H4 (cell line): Measurements from ENCODE around the gene ST6GALNAC2. TPM values are rescaled to one million over a fixed set of nuclear protein-coding genes. Genes with fewer than 3 reads are reported as not detected.
A peak's percentile ranks its signal among the peaks of the same experiment; 100 is the strongest.
"Not testable (repeated sequence)": the region's sequence is repeated elsewhere in the genome, so short reads cannot be mapped to it uniquely, and the experiment has no call there.

ENCODE experiments used
- DNase-seq: peaks from one replicate; pipeline ENCODE4 v3.0.0-alpha.2; 2015; ENCODE audit warnings: low spot score
- total RNA-seq: library from RNA; depleted of rRNA; stranded (reverse); fragments of >200 nt; shearing (Covaris generic); gene quantifications from 2 replicates; pipeline ENCODE4 v1.2.3, GENCODE V29; 2014

ST6GALNAC2 gene
- total RNA-seq, 1 experiment from 2014 or later, result 0.14 TPM

- DNase-seq, result peak; percentile 99
Measured at GRCh38 chr17:76540381-76541300, 45.0 kb downstream of the ST6GALNAC2 start.

GRCh38 chr17:76539631-76540271 is 45.9 kb downstream of the ST6GALNAC2 start, which contains the start of gene PRCD:
Gene PRCD (plus strand): TSS chr17:76540044. CDS start chr17:76540142, 98 bp downstream.
- DNase-seq, result no peak

DNA sequence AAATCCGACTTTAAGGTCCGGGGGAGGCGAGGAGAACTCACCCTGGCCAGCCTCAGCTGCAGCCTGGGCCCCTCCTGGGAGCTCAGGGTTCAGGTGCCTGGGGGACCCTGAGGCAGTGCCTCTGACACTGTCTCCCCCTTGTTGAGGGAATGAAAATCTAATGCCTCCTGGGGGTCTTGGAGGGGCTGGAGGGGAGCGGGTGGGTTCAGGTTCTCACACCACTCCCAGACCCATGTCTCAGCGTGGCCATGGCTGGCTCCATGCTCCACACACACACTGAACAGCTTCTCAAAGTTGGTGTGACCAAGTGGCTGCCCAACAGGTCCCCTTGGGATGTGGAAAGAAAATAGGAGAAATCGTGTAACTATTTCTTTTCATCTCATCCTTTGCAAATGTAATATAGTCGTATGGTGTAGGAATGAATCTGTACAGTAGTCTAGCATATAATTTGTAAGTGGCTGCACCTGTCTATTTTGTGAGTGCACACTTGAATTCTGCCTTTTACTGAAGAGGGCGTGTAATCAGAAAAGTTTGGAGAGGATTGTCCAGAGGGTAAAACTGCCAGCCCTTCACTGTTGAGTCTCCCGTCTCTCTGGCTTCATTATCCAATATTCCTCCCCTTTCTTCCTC is 46.6 kb downstream of the ST6GALNAC2 start:
- DNase-seq, result no peak

DNA sequence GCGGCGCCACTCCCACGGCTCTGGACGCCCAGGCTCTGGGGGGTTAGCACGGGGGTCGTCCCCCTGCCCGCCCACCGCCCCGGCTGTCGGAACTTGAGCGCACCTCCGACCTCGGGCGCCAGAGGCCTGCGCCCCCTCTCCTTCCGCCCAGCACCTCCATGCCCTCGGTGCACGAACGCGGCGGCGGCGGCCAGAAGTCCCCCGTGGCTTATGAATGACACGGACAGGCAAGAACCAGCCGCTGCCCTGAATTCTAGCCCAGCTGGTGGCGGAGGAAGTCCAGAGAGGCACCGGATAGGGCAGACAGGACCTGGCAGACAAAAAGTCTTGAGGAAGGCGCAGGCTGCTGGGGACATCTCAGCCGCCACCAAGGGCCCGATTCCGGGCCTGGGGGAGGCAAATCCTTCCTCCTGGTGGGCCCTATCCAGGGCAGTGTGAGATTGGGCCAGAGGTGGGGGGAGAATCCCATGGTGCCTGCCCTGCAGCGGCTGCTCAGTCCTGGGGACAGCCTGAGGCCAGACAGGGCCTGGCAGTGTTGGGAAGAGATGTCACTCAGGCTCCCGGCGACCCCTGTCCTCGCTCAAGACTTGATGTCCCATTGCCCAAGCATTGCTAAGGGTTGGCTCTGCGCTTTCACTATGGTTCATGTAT is 47.3 kb downstream of the ST6GALNAC2 start:
- no peak for DNase-seq

GRCh38 chr17:76537578-76538280 is 47.9 kb downstream of the ST6GALNAC2 start, which contains the start of gene CYGB:
Gene CYGB (minus strand): TSS chr17:76537709. CDS start chr17:76537542, 167 bp downstream.
- no peak for DNase-seq

GRCh38 chr17:76537288-76537577 is 48.4 kb downstream of the ST6GALNAC2 start:
- DNase-seq, result no peak

- no peak for DNase-seq
Measured at GRCh38 chr17:76536511-76537287, 49.0 kb downstream of the ST6GALNAC2 start.

GRCh38 chr17:76535788-76536510 is 49.7 kb downstream of the ST6GALNAC2 start:
- DNase-seq, result no peak

DNA sequence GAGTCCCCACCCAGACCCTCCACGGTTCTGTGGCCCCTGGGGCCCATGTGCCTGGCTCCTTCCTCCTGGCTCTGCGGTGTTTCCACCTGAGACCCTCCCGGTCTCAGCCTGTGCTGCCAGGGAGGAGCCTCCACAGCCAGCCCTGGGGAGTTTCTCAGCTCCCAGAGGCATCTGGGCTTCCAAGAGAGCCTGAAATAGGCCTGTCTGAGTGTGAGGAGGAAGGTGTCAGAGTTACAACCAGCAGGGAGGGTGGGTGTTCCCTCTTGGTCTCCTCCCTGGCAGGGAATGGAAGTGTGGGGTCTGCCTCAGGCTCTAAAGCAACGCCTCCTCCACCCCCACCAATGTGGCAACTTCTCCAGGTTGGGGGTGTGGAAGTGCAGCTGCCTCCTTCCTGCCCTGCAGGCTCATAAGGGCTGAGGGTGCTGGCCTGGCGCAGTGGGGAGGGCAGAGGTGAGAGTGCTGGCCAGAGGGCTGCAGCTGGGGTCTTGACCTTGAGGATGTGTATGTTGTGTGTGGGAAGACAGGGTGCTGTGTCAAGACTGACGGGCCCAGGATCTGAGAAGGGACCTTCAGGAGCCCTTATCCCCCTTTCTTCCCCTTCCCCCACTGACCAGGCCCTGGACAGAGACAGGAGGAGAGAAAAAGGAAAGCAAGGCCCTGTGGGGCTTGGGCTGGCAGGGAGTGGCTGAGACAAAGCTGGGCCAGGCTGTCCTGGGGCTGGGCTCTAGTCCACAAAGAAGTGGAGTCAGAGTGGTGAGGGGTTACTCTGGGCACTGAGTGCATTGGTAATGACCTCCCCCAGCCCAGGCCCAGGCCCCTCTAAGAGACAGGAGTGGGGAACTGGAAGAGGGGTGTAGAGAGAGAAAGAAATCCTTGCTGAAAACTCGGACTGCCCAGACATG is 50.6 kb downstream of the ST6GALNAC2 start:
- DNase-seq, result no peak

DNA sequence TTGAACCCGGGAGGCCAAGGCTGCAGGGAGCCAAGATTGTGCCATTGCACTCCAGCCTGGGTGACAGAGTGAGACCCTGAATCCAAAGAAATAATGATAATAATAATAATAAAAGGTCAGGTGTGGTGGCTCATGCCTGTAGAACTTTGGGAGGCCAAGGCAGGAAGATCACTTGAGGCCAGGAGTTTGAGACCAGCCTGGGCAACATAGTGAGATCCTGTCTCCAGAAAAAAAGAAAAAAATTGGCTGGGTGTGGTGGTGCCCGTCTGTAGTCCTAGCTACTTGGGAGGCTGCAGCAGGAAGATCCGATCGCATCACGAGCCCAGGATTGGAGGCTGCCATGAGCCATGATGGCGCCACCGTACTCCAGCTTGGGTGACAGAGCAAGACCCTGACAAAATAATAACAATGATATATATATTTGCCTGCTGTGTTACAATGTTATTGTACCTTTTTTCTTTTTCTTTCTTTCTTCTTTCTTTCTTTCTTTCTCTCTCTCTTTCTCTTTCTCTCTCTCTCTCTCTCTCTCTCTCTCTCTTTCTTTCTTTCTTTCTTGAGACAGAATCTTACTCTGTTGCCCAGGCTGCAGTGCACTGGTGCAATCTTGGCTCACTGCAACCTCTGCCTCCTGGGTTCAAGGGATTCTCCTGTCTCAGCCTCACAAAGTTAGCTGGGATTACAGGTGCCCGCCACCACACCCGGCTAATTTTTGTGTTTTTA is 51.9 kb downstream of the ST6GALNAC2 start:
- DNase-seq, result not testable (repeated sequence)

DNA sequence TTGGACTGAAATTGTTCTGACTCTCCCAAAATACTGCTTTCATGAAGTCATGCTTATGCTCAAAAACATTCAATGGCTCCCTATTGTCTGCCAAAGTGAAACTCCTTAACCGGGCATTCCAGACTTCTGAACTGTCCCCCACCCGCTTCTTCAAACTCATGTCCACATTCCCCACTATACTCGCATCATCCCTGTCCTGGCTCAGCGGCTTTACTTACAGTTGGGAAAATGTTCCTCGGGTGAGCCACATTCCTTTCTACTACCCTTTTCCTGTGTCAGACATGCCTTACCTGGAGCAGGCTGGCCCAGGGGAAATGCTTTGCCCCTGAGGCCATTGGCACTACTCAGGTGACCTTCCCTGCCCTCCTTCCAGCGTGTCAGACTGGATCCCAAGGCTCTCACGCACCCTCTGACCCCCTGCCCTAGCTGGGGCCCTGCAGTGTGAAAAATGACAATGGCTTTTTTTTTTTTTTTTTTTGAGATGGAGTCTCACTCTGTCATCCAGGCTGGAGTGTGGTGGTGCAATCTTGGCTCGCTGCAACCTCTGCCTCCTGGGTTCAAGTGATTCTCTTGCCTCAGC is 53.5 kb downstream of the ST6GALNAC2 start:
- no peak for DNase-seq

- DNase-seq, result no peak
Measured at GRCh38 chr17:76531486-76532038, 54.1 kb downstream of the ST6GALNAC2 start.

DNA sequence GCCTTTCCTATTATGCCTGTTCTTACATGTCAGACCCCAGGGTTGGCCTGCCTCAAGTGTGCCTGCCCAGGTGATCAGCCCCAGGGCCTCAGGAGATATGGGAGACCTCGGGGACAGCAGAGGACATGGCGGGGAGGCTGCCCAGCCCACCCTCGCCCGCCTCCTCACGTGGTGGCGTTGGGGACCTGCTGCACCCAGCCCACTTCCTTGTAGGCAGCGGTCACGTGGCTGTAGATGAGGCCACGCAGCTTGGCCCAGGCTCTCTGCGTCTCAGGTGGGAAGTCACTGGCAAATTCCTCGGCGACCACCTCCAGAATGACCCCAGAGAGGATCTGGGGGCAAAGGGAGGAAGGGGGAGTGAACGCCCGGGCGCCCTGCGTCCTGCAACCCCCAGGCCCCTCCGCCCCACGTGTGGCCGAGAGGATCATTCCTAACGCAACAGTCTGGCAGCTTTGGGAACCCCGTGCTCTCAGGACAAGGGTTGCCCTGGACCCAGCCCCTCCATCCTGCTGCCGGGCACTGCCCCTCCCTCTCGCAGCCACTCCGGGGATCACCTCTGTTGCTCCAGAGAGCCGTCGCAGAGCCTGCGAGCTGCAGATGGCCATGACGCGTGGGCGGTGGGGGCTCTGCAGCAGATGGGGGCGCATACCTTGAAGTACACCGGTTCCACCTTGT is 54.7 kb downstream of the ST6GALNAC2 start:
- no peak for DNase-seq

DNA sequence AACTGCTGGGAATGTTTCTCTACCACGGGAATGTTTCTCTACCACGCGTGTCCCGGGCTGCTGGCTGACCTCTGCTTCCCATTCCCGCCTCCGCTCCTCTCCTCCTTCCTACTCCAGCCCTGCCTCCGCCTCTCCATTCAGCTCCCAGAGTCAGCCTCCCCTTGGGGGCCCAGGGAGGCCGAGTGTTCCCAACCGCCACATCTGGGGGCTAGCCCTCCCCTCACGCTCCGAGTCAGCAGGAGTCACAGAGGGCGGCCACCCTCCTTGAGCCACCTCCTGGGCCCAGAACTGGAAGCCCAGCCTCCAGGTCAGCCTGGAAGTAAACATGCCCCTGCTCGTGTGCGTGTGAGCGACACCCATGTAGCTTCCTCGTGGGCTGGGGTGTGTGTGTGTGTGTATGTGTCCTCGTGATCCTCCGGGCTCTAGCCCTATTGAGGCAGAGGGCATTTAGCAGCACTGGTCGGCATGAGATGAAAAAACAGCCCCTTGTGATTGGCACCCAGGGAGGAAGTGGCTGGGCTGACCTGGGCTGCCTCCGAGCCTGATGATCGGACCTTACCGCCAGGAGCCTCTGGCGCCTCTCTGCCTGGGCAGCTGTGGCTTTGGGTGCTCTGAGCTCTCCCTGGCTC is 55.5 kb downstream of the ST6GALNAC2 start:
- DNase-seq, result peak; percentile 54

DNA sequence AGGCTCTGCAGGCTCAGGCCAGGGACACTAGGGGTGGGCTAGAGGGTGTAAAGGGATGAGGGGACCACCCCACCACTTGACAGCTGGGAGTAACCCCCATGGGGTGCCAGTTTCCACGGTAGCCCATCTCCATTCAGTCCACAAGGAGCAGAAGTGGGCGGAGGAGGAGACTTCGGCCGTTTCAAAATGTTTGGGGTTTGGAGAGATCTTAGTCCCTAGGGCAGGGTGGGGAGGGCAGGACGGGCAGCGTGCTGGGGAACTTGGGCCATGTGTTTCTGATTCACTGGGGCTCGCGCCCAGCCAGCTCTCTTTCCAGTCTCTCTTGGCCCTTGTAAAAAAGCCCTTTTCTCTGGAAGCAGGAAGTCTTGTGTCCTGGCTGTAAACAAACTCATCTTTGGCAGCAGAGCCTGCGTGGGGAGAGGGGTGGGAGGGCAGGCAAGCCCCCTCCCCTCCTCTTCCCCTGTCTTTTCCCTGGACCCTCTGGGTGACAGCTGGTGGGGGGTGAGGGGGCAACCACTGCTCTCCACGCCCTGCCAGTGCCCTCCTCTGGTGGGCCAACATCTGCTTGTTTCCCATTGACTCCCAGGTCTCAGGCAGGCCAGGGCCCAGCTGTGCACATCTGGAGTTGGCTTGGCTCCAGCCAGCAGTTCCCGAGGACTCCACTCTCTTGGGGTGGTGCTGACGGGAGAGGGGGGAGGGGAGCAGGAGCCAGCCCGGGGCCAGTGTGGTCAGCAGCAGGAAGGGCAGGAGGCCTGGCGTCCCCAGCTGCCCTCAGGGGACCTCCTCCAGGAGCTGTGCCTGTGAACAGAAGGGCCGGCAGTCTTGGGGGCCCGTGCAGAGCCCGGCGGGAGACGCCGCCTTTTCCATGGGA is 56.2 kb downstream of the ST6GALNAC2 start:
- DNase-seq, result peak; percentile 86
